MM.1S (cell line): ENCODE data around the gene BCAT1.
"Not testable (repeated sequence)": the region's sequence is repeated elsewhere in the genome, so short reads cannot be mapped to it uniquely, and the experiment has no call there.

Experiments
- DNase-seq: peaks from one replicate; pipeline ENCODE4 v3.0.0-alpha.2; 2015
- H2AFZ ChIP-seq: fragments of 300-600 bp; sonication (generic); 2 replicates; pipeline ENCODE4 v1.6.0; 2016; ENCODE audit warnings: antibody characterized with exemption, low read length
- H3F3A ChIP-seq: fragments of 300-600 bp; sonication (generic); 2 replicates; pipeline ENCODE4 v1.6.1; 2016; ENCODE audit warnings: mild to moderate bottlenecking, antibody characterized with exemption, low read length, moderate library complexity, mixed read lengths; ENCODE audit not compliant: insufficient read depth
- H3K27ac ChIP-seq: fragments of 300-600 bp; sonication (generic); 2 replicates; pipeline ENCODE4 v1.5.1; 2016; ENCODE audit warnings: mild to moderate bottlenecking, low read length
- H3K27me3 ChIP-seq: fragments of 300-600 bp; sonication (generic); replicated peaks from 2 replicates; pipeline ENCODE4 v1.6.0; 2016; ENCODE audit warnings: low read length; ENCODE audit not compliant: insufficient read depth
- H3K36me3 ChIP-seq: fragments of 300-600 bp; sonication (generic); replicated peaks from 2 replicates; pipeline ENCODE4 v1.6.1; 2016; ENCODE audit warnings: mild to moderate bottlenecking, low read length, mixed read lengths; ENCODE audit not compliant: insufficient read depth
- H3K4me1 ChIP-seq: fragments of 300-600 bp; sonication (generic); 2 replicates; pipeline ENCODE4 v1.6.1; 2016; ENCODE audit warnings: low read length, mixed read lengths
- H3K4me2 ChIP-seq: fragments of 300-600 bp; sonication (generic); 2 replicates; pipeline ENCODE4 v1.6.0; 2016; ENCODE audit warnings: low read depth, low read length
- H3K4me3 ChIP-seq: fragments of 300-600 bp; sonication (generic); 2 replicates; pipeline ENCODE4 v1.5.1; 2016; ENCODE audit warnings: low read length, mixed read lengths
- H3K79me2 ChIP-seq: fragments of 300-600 bp; sonication (generic); 2 replicates; pipeline ENCODE4 v1.6.1; 2016; ENCODE audit warnings: mixed run types, low read length, mixed read lengths
- H3K9ac ChIP-seq: fragments of 300-600 bp; sonication (generic); 2 replicates; pipeline ENCODE4 v1.6.1; 2016; ENCODE audit warnings: low read length, mixed read lengths
- H3K9me2 ChIP-seq: fragments of 300-600 bp; sonication (generic); replicated peaks from 2 replicates; pipeline ENCODE4 v1.6.1; 2016; ENCODE audit warnings: mild to moderate bottlenecking, low read length, mixed read lengths; ENCODE audit not compliant: insufficient read depth
- H3K9me3 ChIP-seq: fragments of 300-600 bp; sonication (generic); replicated peaks from 2 replicates; pipeline ENCODE4 v1.6.1; 2016; ENCODE audit warnings: mild to moderate bottlenecking, low read length, mixed read lengths; ENCODE audit not compliant: insufficient read depth
- H4K20me1 ChIP-seq: fragments of 300-600 bp; sonication (generic); 2 replicates; pipeline ENCODE4 v1.6.1; 2016; ENCODE audit warnings: mild to moderate bottlenecking, low read length, moderate library complexity, mixed read lengths; ENCODE audit not compliant: insufficient read depth
- EZH2 ChIP-seq: fragments of 300-600 bp; sonication (generic); optimal IDR thresholded peaks from 2 replicates; pipeline ENCODE3; 2017; ENCODE audit warnings: low read depth, mild to moderate bottlenecking, antibody characterized with exemption, low read length, mixed read lengths
- EZH2phosphoT487 ChIP-seq: fragments of 300-600 bp; sonication (generic); IDR thresholded peaks from 2 replicates; pipeline ENCODE4 v1.6.1; 2018; ENCODE audit warnings: antibody characterized with exemption, low read length
- TF ChIP-seq, protein P1 (sequence below): fragments of 300-600 bp; sonication (generic); IDR thresholded peaks from 2 replicates; pipeline ENCODE4 v1.5.1; 2016; ENCODE audit warnings: antibody characterized with exemption, low read length, mixed read lengths

The BCAT1 gene

GRCh38 chr12:24880732-24881131 lies 68.2 kb downstream of the BCAT1 start:
- H3K36me3 ChIP-seq, result no peaks in the 10 kb centered on the region

GRCh38 chr12:24879644-24880043 lies 69.3 kb downstream of the BCAT1 start:
- no peaks in the 10 kb centered on the region for H3K36me3 ChIP-seq
- no peak overlapping the region for H3K4me2 ChIP-seq
- H3K9me2 ChIP-seq, result no peaks in the 10 kb centered on the region
- H3K79me2 ChIP-seq, result no peaks in the 10 kb centered on the region
- no peak overlapping the region for H3K27ac ChIP-seq
- no peak overlapping the region for H3K4me3 ChIP-seq
- H3K9ac ChIP-seq, result no peak overlapping the region
- H3K9me3 ChIP-seq, result no peaks in the 10 kb centered on the region
- H3K4me1 ChIP-seq, result no peaks in the 10 kb centered on the region
- TF ChIP-seq EZH2 (no peak), EZH2phosphoT487 (no peak)
- TF ChIP-seq, protein P1, sequence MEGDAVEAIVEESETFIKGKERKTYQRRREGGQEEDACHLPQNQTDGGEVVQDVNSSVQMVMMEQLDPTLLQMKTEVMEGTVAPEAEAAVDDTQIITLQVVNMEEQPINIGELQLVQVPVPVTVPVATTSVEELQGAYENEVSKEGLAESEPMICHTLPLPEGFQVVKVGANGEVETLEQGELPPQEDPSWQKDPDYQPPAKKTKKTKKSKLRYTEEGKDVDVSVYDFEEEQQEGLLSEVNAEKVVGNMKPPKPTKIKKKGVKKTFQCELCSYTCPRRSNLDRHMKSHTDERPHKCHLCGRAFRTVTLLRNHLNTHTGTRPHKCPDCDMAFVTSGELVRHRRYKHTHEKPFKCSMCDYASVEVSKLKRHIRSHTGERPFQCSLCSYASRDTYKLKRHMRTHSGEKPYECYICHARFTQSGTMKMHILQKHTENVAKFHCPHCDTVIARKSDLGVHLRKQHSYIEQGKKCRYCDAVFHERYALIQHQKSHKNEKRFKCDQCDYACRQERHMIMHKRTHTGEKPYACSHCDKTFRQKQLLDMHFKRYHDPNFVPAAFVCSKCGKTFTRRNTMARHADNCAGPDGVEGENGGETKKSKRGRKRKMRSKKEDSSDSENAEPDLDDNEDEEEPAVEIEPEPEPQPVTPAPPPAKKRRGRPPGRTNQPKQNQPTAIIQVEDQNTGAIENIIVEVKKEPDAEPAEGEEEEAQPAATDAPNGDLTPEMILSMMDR, result no peak
- no peak overlapping the region for H2AFZ ChIP-seq
- no peaks in the 10 kb centered on the region for H4K20me1 ChIP-seq
- no peaks in the 10 kb centered on the region for H3K27me3 ChIP-seq
- H3F3A ChIP-seq, result no peaks in the 10 kb centered on the region
- DNase-seq, result no peak

More at GRCh38 chr12:24880732-24881131, 68.2 kb downstream of the BCAT1 start:
- no peaks in the 10 kb centered on the region for H3F3A ChIP-seq
- H3K27ac ChIP-seq, result no peak overlapping the region
- TF ChIP-seq, protein P1, result no peak
- TF ChIP-seq EZH2 (no peak), EZH2phosphoT487 (no peak)
- no peak overlapping the region for H3K4me2 ChIP-seq
- H3K79me2 ChIP-seq, result no peaks in the 10 kb centered on the region
- no peaks in the 10 kb centered on the region for H3K27me3 ChIP-seq
- no peak for DNase-seq
- H2AFZ ChIP-seq, result no peak overlapping the region
- no peak overlapping the region for H3K9ac ChIP-seq
- no peaks in the 10 kb centered on the region for H3K9me3 ChIP-seq
- no peaks in the 10 kb centered on the region for H3K4me1 ChIP-seq
- no peak overlapping the region for H3K4me3 ChIP-seq
- no peaks in the 10 kb centered on the region for H3K9me2 ChIP-seq
- no peaks in the 10 kb centered on the region for H4K20me1 ChIP-seq

- Histone ChIP-seq H3K4me1 (no peaks in the 10 kb centered on the region), H3K4me2 (no peak overlapping the region), H4K20me1 (no peaks in the 10 kb centered on the region), H3K9ac (no peak overlapping the region), H3K9me2 (no peaks in the 10 kb centered on the region), H3K4me3 (no peak overlapping the region), H3K27ac (no peak overlapping the region), H3K9me3 (no peaks in the 10 kb centered on the region), H3K27me3 (no peaks in the 10 kb centered on the region), H2AFZ (no peak overlapping the region), H3K79me2 (no peaks in the 10 kb centered on the region), H3K36me3 (no peaks in the 10 kb centered on the region), H3F3A (no peaks in the 10 kb centered on the region)
- TF ChIP-seq EZH2phosphoT487, result no peak
- DNase-seq, result no peak
These were observed 73.9 kb downstream of the BCAT1 start for GRCh38 chr12:24875014-24875413.

GRCh38 chr12:24872211-24872610 lies 76.7 kb downstream of the BCAT1 start:
- Histone ChIP-seq H4K20me1 (no peaks in the 10 kb centered on the region), H3K9ac (no peak overlapping the region), H3K9me3 (no peaks in the 10 kb centered on the region), H3K9me2 (no peaks in the 10 kb centered on the region), H3F3A (no peaks in the 10 kb centered on the region), H2AFZ (no peak overlapping the region), H3K4me3 (no peak overlapping the region), H3K4me2 (no peak overlapping the region), H3K79me2 (no peaks in the 10 kb centered on the region), H3K4me1 (no peaks in the 10 kb centered on the region), H3K36me3 (no peaks in the 10 kb centered on the region), H3K27me3 (no peaks in the 10 kb centered on the region), H3K27ac (no peak overlapping the region)
- TF ChIP-seq EZH2phosphoT487 (no peak), EZH2 (no peak)
- TF ChIP-seq, protein P1, result no peak
- no peak for DNase-seq

- not testable (repeated sequence) for H3K27me3 ChIP-seq, H4K20me1 ChIP-seq, H3K27ac ChIP-seq, DNase-seq, H3K4me1 ChIP-seq, H3K79me2 ChIP-seq, H3K4me3 ChIP-seq, H3K36me3 ChIP-seq, H3K9me3 ChIP-seq, H3K9ac ChIP-seq, H3F3A ChIP-seq, H2AFZ ChIP-seq, H3K4me2 ChIP-seq, H3K9me2 ChIP-seq
These were observed 82.8 kb downstream of the BCAT1 start for GRCh38 chr12:24866139-24866538.
